HG03460 (cell line): ENCODE results near the gene MMEL1.
"Not testable (repeated sequence)": the region's sequence is repeated elsewhere in the genome, so short reads cannot be mapped to it uniquely, and the experiment has no call there.

Experiments used
- ATAC-seq: cut with Tn5 transposase; IDR thresholded peaks from one replicate; pipeline ENCODE4 v1.9.1; 2021; ENCODE audit not compliant: unreplicated experiment

The MMEL1 gene

DNA sequence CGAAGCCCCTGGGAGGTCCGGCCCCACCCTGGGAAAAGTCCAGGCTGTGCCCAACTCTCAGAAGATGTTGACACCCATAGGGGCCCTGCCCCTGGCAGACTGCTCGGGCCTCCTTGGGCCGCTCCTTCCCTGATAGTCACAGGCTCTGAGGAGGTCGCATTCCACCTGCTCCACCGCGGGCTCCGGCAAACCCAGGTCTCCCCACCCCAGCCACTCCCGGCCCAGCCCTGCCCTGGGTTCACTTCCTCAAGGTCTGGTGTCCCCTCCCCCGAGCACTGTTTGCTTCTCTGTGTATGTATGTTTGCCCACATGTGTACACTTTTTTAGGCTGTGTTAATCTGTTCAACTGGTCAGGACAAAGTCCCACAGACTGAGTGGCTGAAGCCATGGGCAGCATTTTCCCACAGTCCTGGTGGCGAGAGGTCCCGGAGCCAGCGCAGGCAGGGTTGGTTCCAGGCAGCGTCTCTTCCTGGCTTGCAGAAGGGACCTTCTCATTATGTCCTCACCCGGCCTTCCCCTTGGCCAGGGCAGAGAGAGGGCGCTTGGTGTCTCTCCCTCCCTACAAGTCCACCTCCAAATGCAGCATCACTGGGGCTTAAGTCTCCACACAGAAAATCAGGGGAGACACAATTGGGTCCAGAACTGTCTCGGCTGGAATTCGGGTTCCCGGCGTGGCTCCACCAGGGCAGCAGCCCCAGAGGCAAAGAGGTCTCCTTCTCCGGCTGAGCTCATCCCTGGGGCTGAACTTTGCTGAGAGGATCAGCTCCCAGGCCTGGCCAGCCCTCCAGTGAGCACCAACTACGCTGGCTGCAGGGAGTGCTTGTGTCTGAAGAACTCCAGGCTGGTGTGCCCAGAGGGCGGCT lies 56.8 kb downstream of the MMEL1 start:
- ATAC-seq, result no peak

DNA sequence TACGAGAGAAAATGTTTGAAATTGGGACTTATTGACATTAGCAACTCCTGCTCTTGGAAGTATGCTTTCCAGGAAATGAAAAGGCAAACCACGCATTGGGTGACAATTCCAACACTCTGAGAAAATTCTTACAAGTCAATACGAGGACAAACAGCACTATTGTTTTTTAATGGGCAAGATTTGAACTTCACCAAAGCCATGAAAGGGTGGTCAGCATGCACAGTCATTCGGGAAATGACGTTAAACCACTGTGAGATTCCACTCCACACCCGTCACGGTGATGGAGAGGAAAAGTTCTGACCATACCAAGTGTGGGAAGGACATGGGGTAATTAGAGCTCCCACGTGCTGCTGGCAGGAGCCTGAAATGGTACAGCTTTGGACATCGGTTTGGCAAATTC lies 58.5 kb downstream of the MMEL1 start:
- no peak for ATAC-seq

DNA sequence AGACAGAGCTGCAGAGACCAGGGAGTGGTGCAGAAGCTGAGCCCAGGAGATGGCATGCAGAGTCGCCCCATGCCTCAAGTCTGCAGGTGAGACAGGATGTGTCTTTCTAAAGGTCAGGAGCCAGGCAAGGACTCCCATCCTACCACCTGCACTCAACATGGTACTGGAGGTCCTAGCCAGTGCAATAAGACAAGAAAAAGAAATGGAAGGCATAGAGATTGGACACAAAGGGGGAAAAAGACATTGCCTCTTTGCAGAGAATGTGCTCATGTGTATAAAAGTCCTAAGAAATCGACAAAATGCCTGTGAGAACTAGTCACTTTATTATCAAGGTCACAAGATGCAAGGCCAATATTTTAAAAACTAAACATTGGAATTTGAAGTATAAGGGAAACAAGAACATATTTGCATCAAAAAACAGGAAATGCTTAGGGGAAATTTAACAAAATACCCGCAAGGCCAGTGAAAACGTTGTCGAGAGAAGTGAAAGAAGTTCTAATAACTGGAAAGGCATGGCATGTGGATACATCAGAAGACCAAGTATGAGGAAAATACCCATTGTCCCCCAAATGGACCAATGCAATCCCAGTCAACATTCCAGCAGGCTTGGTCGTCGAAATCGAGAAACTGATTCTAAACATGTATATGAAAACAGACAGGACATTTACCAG lies 59.4 kb downstream of the MMEL1 start:
- ATAC-seq, result no peak

DNA sequence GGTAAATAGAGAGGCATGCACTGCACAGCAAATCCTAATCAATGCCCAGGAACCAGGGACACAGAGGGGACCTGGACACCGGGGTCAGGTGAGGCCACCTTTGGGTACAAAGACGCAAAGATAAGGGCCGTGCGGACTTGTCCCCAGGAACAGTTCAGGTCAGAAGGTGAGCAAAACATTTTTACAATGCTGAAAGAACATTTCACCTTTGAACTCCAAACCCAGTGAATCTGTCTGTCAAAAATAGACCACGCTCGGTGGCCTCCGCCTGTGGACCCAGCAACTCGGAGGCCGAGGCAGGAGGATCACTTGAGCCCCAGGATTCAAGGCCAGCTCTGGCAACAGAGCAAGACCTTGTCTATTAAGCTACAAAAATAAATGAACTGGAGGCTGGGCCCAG lies 61.5 kb downstream of the MMEL1 start:
- ATAC-seq, result no peak

DNA sequence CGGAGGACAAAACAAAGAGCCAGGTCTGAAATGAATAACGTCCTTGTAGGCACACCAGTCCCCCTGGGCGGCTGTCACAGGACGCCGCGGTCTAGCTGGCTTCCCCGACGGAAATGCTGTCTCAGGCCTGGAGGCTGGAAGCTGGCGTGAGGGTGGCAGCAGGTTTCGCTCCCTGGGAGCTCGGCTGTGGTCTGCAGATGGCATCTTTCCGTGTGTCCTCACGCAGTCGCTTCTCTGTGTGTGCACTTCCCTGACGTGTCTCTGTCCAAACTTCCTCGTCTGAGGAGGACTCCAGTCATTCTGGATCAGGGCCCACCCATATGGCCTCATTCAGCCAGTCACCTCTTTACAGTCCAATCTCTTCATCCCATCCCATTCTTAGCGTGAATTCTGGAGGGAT lies 62.5 kb downstream of the MMEL1 start:
- no peak for ATAC-seq

DNA sequence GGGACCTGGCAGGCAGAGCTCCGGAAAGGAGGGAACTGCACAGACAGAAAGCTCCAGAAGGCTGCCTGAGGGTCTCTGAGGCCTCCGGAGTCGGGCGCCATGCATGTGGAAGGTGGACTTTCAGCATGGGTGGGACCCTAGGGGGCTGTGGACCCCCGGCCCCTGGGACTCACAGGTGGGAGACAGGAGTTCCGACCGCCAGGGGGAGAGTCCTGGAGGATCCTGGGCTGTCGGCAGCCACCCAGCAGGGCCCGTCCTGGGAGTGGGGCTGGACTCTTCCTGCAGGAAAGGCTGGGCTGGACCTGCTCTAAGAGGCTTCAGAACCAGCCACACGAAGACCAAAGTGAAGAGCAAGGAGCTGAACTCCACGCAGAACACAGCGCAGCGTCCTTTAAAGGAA lies 63.1 kb downstream of the MMEL1 start:
- ATAC-seq, result not testable (repeated sequence)

DNA sequence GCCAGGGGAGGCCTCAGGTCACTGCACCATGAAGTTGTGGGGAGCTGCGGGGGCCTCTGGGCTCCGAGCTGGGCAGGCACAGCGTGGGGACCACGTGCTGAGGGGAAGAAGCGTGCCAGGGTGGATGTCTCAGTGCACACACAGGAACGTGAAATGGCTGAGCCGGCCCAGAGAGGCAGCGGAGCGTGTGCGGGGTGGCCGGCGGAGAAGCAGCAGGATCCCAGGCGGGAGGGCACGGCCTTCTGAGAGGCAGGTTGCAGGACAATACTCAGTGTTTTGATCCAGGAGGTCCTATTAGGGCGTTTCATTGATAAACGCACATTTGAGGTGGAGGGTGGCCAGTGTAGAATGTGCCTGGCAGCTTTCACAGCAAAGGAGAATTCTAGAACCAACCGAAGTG lies 63.8 kb downstream of the MMEL1 start:
- ATAC-seq, result no peak

DNA sequence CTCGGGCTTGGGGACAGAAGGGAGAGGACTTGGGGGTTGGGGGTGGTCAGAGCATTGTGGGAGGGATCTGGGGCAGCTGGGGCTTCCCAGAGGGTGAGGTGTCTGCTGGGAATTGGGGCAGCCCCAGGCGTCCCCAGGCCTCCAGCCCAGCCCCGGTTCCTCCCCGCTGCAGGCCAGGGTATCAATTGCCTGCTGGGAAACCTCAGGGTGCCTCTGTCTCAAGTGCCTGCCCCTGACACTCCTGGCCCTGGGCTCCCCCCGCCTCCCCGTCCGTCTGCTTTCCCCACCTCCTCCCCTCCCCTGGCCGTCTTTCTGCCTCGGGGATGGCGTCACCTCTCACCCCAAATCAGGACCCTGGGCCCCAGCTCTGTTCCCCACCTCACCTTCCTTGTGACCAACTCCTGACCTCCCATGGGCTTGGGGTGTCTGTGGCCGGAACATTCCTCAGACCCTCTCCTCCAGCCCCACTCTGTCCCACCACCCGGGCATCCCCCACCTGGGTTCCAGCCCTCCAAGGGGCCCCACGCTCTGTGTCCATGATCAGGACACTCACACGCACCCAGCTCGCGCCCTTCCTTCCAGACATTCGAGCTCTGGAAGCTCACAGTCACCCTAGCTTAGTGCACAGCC lies 64.5 kb downstream of the MMEL1 start:
- not testable (repeated sequence) for ATAC-seq

DNA sequence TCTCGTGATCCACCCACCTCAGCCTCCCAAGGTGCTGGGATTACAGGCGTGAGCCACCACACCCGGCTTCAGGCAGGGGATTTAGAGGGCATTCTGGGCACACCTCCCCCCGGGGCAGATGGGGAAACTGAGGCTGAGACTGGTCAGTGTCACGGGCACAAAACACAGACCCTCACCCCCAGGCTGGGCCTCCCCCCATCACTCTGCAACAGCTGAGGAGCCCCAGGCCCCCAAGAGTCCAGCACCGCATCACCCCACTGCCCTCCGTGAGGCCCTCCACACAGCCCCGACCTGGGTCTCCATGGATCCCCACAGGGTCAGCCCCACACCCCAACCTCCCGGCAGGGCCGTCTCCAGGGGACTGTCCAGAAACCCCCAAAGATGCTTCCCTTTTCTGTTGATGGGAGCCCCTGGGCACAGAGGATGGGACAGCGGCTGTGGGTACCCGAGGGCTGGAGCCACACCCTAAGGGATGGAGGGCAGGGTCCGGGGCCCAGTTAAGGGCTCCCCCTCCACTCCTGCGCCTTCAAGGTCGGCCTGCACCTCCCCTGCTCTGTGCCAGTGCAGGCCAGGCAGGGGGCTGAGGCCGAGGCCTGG lies 65.6 kb downstream of the MMEL1 start:
- ATAC-seq, result no peak

DNA sequence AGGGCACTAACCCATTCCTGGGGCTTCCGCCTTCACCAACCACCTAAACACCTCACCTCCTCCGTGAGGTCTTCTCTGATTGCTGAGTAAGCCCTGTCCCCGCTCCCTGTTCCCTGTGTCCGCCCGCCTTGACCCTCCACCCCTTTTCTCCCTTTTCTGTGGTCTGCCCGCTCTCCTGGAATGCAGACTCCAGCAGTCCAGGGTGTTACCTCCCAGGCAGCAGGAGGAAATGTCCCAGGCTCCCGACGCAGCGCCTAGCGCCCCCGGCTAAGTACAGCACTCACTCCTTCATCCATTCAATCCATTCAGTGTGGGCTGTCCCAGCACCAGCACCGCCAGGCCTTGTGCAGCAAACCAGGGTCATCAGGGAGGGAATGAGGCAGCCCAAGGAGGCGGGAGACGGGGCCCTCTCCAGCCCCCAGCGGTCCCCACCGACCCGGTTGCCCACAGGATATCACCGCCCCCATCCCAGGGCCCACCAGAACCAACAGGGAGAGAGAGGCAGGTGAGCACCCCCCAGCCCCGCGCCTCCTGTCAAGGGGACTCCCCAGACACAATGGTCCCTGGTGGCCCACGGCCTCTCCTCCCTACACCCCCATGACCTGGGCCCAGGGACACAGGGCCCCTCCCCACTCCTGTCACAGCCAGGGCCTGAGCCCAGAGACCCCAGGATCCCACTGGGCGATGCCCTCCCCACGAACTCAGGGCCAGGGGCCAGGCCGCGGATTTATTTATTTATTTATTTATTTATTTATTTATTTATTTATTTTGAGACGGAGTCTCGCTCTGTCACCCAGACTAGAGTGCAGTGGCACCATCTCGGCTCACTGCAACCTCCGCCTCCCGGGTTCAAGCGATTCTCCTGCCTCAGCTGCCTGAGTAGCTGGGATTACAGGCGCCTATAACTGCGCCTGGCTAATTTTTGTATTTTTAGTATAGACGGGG lies 66.4 kb downstream of the MMEL1 start:
- ATAC-seq, result no peak

DNA sequence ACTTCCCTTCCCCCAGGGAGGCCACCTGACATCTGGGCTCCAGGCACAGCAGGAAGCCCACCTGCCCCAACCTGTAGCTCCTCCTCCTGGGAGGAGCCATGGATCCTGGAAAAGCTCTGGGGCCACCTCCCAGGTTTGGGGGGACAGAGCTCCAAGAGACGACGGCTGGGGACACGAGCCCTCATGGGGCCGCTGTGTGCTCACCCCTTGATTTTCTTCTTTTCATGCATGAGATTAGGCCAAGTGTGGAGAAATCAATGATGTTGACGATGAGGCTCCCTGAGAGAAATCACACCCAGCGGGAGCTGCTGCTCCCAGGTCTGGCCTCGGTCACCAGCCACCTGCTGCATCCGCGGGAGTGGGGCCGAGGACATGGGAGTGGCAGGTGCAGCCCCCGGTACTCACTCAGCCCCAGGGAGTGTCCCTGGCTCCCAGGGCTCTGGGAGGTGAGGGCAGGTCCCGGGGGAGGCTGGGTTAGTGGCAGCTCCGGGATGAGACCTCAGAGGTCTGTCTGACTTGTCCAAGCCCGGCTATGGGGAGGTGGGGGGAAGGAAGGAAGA lies 67.9 kb downstream of the MMEL1 start:
- ATAC-seq, result no peak

DNA sequence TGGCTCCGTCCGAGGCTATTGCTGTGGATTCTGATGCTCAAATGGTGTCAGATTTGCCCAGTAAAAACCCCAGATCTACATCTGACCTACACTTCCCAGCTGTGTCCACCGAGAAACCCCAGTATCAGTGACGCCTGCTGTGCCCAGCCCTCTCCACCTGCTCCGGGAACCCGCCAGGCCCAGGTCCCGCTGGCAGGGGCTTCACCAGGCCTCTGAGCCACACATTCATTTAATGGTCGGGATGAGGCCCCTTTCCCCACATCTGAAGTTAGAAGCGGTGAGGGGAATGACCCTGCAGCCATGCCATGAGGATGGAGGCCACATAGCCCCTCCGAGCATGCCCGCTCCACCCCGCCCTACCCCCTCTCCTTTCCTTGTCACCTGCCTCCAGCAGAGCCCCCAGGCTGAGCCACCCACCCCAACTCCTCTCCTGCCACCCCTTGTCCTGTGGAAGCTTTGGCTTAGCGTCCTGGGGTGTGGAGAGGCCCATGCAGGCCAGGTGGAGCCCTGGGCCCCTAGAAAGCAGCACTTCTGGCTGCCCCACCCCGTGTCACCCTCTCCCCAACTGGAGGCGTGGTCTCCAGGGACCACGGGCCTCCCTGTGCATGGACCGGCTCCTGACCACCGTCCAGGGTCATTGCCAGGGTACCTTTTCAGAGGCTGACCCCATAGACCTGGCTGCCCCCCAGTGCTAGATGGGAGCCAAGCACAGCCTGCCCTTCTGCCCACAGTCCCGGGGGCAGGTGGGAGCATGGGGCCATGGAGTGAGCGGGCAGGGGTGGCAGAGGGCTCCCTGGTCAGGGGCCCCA lies 68.6 kb downstream of the MMEL1 start:
- no peak for ATAC-seq

DNA sequence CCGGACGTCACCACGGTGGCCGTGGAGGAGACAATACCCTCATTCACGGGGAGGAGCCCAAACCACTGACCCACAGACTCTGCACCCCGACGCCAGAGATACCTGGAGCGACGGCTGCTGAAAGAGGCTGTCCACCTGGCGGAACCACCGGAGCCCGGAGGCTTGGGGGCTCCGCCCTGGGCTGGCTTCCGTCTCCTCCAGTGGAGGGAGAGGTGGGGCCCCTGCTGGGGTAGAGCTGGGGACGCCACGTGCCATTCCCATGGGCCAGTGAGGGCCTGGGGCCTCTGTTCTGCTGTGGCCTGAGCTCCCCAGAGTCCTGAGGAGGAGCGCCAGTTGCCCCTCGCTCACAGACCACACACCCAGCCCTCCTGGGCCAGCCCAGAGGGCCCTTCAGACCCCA lies 69.6 kb downstream of the MMEL1 start:
- ATAC-seq, result no peak

DNA sequence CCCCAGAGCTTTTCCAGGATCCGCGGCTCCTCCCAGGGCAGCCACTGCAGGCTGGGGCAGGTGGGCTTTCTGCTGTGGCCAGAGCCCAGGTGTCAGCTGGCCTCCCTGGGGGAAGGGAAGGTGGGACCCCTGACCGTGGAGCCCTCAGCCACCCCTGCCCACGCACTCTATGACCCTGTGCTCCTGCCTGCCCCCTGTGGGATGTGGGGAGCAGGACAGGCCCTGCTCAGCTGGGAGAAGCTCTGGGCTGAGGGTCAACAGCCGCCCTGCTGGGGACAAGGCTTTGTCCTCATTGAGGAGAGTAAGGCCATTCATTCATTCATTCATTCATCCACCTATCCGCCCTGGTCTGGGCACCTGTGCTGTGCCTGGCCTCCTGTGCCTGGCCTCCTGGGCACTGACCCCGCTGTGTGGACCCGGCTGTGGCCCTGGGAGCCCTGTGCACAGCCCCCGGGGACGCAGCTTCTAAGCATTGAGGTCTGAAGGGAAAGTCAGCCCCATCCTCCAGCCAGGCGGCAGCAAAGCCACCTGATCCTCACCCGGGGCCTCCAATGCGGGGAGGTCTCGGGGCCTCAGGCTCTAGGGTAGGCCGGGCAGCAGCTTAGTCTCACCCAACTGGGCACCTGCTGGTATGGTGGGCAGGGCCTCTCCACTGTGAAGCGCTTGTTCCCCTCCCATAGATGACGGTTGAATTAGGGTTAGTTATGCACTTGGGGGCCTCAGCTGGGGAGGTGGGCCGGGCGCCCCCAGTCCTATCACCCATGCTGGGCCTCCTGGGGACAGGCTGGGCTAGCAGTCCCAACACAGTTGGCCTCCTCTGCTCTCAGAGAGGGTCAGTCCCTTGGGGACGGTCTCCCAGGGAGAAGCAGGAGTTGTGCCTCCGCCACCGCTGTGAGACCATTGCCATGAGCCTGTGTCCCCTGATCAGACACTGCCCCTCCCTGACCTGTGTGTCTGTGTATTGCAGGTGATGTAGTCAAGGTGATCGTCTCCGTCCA lies 70.6 kb downstream of the MMEL1 start:
- ATAC-seq, result no peak

DNA sequence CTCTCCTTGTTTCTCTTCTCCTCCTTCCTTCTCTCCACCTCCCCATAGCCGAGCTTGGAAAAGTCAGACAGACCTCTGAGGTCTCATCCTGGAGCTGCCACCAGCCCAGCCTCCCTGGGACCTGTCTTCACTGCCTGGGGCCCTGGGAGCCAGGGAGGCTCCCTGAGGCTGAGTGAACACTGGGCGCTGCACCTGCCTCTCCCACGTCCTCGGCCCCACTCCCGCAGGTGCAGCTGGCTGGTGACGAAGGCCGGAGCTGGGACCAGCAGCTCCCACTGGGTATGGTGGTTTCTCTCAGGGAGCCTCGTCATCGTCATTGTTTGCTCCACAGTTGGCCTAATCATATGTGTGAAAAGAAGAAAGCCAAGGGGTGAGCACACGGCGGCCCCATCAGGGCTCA lies 71.4 kb downstream of the MMEL1 start:
- ATAC-seq, result no peak

DNA sequence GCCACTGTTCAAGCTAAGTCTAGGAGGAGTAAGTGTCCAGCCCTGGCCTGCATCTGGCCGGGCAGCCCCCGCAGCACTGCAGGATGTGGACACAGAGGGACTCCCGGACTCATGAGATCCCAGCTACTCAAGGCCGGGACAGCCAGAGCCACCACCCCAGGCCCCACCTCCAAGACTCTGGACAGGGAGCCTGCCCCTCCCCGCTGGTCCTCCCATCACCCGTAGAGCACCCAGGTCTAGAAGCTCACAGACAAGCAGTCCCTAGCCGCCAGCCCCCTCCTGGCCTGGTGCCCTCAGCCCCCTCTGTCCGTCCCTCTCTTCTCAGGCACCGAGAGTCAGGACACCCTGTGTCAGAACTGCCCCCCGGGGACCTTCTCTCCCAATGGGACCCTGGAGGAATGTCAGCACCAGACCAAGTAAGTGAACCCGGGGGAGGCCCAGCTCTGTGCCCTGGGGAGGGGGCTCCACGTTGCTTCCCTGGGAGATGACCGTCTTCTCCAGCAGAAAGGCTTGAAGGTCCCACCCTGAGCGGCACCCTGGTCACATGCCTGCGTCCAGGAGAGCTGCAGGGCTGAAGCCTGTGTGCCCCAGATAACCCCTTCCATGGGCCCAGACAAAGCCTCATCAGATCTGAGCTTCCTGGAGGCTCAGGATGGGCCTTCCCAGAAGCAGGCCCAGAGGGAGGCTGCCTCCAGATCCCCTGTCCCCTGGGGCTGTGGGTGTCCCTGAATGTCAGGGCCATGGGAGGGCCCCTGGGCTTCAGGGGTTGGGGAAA lies 72.3 kb downstream of the MMEL1 start:
- no peak for ATAC-seq

DNA sequence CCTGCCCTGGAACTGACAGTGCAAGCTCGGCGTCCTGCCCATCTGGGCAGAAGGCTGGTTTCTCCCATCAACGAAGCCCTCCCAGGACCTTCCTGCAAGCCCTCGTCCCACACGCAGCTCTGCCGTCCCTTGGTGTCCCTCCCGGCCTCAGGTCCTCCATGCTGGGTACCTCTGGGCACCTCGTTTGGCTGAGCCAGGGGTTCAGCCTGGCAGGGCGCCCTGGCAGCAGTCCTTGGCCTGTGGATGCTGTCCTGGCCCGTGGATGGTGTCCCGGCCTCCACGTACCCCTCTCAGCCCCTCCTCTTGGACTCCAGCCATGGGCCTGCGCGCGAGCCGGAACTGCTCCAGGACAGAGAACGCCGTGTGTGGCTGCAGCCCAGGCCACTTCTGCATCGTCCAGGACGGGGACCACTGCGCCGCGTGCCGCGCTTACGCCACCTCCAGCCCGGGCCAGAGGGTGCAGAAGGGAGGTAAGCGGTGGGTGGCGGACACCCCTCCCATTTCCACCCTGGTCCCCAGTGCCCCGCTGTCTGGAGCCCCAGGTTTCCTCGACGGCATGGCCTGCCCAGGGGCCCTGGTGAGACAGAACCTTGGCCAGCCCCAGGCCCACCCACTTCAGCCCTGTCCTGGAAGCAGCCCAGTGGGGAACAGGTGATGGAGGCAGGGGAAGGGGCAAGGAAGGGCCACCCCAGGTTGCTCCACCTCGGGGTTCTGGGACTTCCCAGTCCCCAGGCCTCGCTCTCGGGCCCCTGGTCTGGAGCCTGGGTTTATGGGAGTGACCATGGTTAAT lies 73.1 kb downstream of the MMEL1 start:
- ATAC-seq, result no peak
